Right lobe of liver (tissue), 4 donors: Measurements from ENCODE around the gene ELOA2.

ENCODE experiments used
- CTCF ChIP-seq, 4 donors: fragments of 200-600 bp in 3 of 4; fragments of 450-650 bp in 1 of 4; IDR thresholded peaks; one replicate each; pipeline versions ENCODE4 v1.5.1 to v1.8.0; 2016 to 2022; ENCODE audit warnings: antibody characterized with exemption in 4 of 4, mild to moderate bottlenecking in 2 of 4
- POLR2A ChIP-seq: fragments of 450-650 bp; IDR thresholded peaks from one replicate; pipeline ENCODE4 v1.6.1; 2017; ENCODE audit warnings: antibody characterized with exemption, mild to moderate bottlenecking
- donor health status: DM: no; HTN: no; CAD: no.
- donor health status: DM: no; HTN: no; CAD: no.
- donor health status: DM: no; HTN: yes; CAD: no.

- TF ChIP-seq CTCF (IDR thresholded peaks at IDR 0.05) = no peak
- TF ChIP-seq POLR2A = no peak
Observed at GRCh38 chr18:47040982-47041381, 5.6 kb upstream of the ELOA2 start.
